ENCODE data around the gene PRKCD.

- TF ChIP-seq CTCF (IDR thresholded peaks at IDR 0.05): no peak
- TF ChIP-seq EZH2 (IDR thresholded peaks at IDR 0.05; ENCODE audit: borderline replicate concordance, insufficient read depth, low read depth, low read length, poor library complexity, severe bottlenecking): no peak
Observed at GRCh38 chr3:53226142-53226840, 65.3 kb downstream of the PRKCD start.
